Lung (tissue), 16 donors: Measurements from ENCODE around the gene STMND1. TPM values are rescaled to one million over a fixed set of nuclear protein-coding genes. Genes with fewer than 3 reads are reported as not detected.

Source experiments
- ATAC-seq: fragments of 200-7000 bp; cut with Tn5 transposase; one replicate; pipeline ENCODE4 v1.9.1; 2020; ENCODE audit warnings: moderate number of reproducible peaks; ENCODE audit not compliant: insufficient read depth, low FRiP score
- DNase-seq, 3 donors: peaks; one replicate each; pipeline ENCODE4 v3.0.0-alpha.2; 2013 to 2017
- H3K27ac ChIP-seq, 2 donors: one replicate each; pipeline ENCODE4 v1.5.1; 2013; ENCODE audit warnings: mild to moderate bottlenecking in 2 of 2, moderate library complexity in 2 of 2, control low read depth in 1 of 2, inconsistent platforms in 1 of 2, low read depth in 1 of 2, low read length in 1 of 2
- H3K27me3 ChIP-seq, 3 donors: one replicate each; pipeline ENCODE4 v1.5.1; 2013; ENCODE audit warnings: low read length in 2 of 3; ENCODE audit not compliant: control insufficient read depth in 3 of 3, insufficient read depth in 3 of 3
- H3K36me3 ChIP-seq, 4 donors: one replicate each; pipeline ENCODE4 v1.5.1; 2013; ENCODE audit warnings: low read length in 4 of 4, mild to moderate bottlenecking in 1 of 4, moderate library complexity in 1 of 4; ENCODE audit not compliant: control insufficient read depth in 4 of 4, insufficient read depth in 4 of 4
- H3K4me1 ChIP-seq, 5 donors: one replicate each; pipeline ENCODE4 v1.5.1; 2013; ENCODE audit warnings: low read length in 5 of 5, mild to moderate bottlenecking in 2 of 5, moderate library complexity in 1 of 5; ENCODE audit not compliant: control insufficient read depth in 5 of 5, insufficient read depth in 5 of 5
- H3K4me3 ChIP-seq: one replicate; pipeline ENCODE4 v1.5.1; 2013; ENCODE audit warnings: mild to moderate bottlenecking, control low read depth, moderate library complexity
- H3K9ac ChIP-seq, 2 donors: one replicate each; pipeline ENCODE4 v1.5.1; 2013; ENCODE audit warnings: low read length in 2 of 2, control low read depth in 1 of 2; ENCODE audit not compliant: insufficient read depth in 1 of 2
- H3K9me3 ChIP-seq, 4 donors: one replicate each; pipeline ENCODE4 v1.5.1; 2013; ENCODE audit warnings: low read length in 3 of 4, mild to moderate bottlenecking in 1 of 4, moderate library complexity in 1 of 4; ENCODE audit not compliant: control insufficient read depth in 4 of 4, insufficient read depth in 3 of 4
- CTCF ChIP-seq: IDR thresholded peaks from 2 replicates; pipeline ENCODE4 v1.5.1; 2012; ENCODE audit warnings: mild to moderate bottlenecking; ENCODE audit errors: control extremely low read depth, extremely low read depth
- WGBS, 2 donors: extraction: QIAGEN DNeasy Blood & Tissue Kit; methylation state at CpG; one replicate each; pipeline ENCODE4 v1.1.7; 2013; 5-methylcytosine and 5-hydroxymethylcytosine counted together
- long read RNA-seq, 5 donors: transcript quantifications; one replicate each; lab custom pipeline, GENCODE V29; 2026
- polyA plus RNA-seq, 2 donors: library from polyadenylated mRNA; stranded (reverse); fragments of 200-250 nt; gene quantifications; one replicate each; pipeline ENCODE4 v1.2.1, GENCODE V29; 2013
- total RNA-seq, 2 donors: library from RNA; depleted of rRNA in 1 of 2; stranded (reverse); fragments of >200 nt in 1 of 2; gene quantifications; one replicate each; pipeline ENCODE4 v1.2.1, GENCODE V29; 2014 to 2021
- donor health status: control.
- donor health status: control.
- donor health status: Bipolar disorder and iron deficiency.
- donor health status: healthy.
- donor health status: DM: yes; HTN: yes; CAD: no.

Gene STMND1
- total RNA-seq, result 10 to 100 TPM; 10.7 to 11.0 TPM
- polyA plus RNA-seq, result 1 to 10 TPM; 4.6 to 5.9 TPM
- long read RNA-seq, donor 1, result 0 reads
- long read RNA-seq, donor 2, partial matches to known transcripts, result 0 of 1 reads
- long read RNA-seq, donor 2, other reads (novel, unspliced or antisense), result 0 of 1 reads
- long read RNA-seq, donor 3, partial matches to known transcripts, result 0 of 2 reads
- long read RNA-seq, donor 3, other reads (novel, unspliced or antisense), result 0 of 2 reads
- long read RNA-seq, donor 4, result 0 reads
- long read RNA-seq, donor 5, result 0 reads

GRCh38 chr6:17101422-17102257, at the start of gene STMND1:
Gene STMND1, plus strand, starts transcription at chr6:17102050. Its CDS starts 208 bp downstream, at chr6:17102258.
- H3K27ac ChIP-seq, result no peak within 1 kb of the TSS

GRCh38 chr6:17054647-17055046, 47.2 kb upstream of the STMND1 start:
- Histone ChIP-seq H3K27ac (no peak overlapping the region), H3K9me3 (peaks cover 0 to 3% (median 0%) of the 10 kb centered on the region in 4 donors), H3K9ac (no peak overlapping the region), H3K27me3 (no peaks in the 10 kb centered on the region), H3K4me1 (no peaks in the 10 kb centered on the region), H3K4me3 (no peak overlapping the region), H3K36me3 (no peaks in the 10 kb centered on the region)
- TF ChIP-seq CTCF, result no peak
- DNase-seq, result no peak
- no peak for ATAC-seq
- WGBS, 2 donors, result 76 to 88% methylated on average over 2 of the region's 2 CpGs

More at GRCh38 chr6:17101422-17102257, at the start of gene STMND1:
- ATAC-seq (no peak), DNase-seq (peak; percentile 58 to 62 (median 61))
- Histone ChIP-seq H3K27me3 (peaks cover 0 to 43% (median 24%) of the 10 kb centered on the region in 3 donors), H3K4me3 (no peak within 1 kb of the TSS), H3K4me1 (peaks cover 0 to 15% (median 6%) of the 10 kb centered on the region in 5 donors), H3K9me3 (no peaks in the 10 kb centered on the region), H3K36me3 (no peaks in the 10 kb centered on the region), H3K9ac (no peak within 1 kb of the TSS)
- 4 to 7% methylated on average over 57 of the region's 57 CpGs for whole genome bisulfite sequencing, 2 donors
- TF ChIP-seq CTCF, result no peak

GRCh38 chr6:17057322-17057721, 44.5 kb upstream of the STMND1 start:
- Histone ChIP-seq H3K36me3 (no peaks in the 10 kb centered on the region), H3K9ac (no peak overlapping the region), H3K27ac (no peak overlapping the region), H3K4me3 (no peak overlapping the region), H3K4me1 (no peaks in the 10 kb centered on the region), H3K9me3 (peaks cover 0 to 3% (median 0%) of the 10 kb centered on the region in 4 donors), H3K27me3 (no peaks in the 10 kb centered on the region)
- no peak for TF ChIP-seq CTCF
- ATAC-seq, result no peak
- no peak for DNase-seq
- 53 to 76% methylated on average over 2 of the region's 2 CpGs for WGBS, 2 donors
